Measurements from ENCODE around the gene MBOAT7.

DNA sequence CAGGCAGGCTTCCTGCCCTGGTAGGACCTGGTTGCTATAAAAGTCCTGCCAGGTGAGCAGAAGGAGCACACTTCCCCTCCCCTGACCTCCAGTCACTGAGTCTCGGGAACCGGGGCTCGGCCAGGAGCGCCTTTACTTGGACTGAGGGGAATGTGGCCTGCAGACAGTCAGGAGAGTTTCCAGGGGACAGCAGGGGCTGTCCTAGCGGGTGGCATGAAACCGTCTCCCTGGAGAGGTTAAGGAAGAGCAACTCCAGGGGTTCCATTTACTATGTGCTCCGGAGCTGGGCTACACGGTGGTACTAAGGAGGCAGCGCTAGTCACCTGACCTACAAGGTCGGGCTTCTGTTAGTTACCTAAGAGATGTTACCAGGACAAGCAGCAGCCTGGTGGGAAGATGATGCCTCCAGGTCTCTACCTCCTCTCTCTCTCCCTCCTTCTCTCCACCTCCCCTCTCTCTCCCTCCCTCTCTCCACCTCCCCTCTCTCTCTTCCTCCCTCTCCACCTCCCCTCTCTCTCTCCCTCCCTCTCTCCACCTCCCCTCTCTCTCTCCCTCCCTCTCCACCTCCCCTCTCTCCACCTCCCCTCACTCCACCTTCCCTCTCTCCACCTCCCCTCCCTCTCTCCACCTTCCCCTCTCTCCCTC is 55.9 kb downstream of the MBOAT7 start:
- TF ChIP-seq, protein P1, sequence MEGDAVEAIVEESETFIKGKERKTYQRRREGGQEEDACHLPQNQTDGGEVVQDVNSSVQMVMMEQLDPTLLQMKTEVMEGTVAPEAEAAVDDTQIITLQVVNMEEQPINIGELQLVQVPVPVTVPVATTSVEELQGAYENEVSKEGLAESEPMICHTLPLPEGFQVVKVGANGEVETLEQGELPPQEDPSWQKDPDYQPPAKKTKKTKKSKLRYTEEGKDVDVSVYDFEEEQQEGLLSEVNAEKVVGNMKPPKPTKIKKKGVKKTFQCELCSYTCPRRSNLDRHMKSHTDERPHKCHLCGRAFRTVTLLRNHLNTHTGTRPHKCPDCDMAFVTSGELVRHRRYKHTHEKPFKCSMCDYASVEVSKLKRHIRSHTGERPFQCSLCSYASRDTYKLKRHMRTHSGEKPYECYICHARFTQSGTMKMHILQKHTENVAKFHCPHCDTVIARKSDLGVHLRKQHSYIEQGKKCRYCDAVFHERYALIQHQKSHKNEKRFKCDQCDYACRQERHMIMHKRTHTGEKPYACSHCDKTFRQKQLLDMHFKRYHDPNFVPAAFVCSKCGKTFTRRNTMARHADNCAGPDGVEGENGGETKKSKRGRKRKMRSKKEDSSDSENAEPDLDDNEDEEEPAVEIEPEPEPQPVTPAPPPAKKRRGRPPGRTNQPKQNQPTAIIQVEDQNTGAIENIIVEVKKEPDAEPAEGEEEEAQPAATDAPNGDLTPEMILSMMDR (IDR thresholded peaks at IDR 0.05; ENCODE audit: extremely low read depth in 1 of 2, insufficient read depth in 1 of 2, low read depth in 1 of 2, low read length in 2 of 2), result no peak
- TF ChIP-seq POLR2A (IDR thresholded peaks at IDR 0.05; ENCODE audit: low read depth, low read length), result peak; percentile 14
- TF ChIP-seq, protein P2, sequence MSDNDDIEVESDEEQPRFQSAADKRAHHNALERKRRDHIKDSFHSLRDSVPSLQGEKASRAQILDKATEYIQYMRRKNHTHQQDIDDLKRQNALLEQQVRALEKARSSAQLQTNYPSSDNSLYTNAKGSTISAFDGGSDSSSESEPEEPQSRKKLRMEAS (IDR thresholded peaks at IDR 0.05; ENCODE audit: insufficient read depth, insufficient read length), result no peak
